Measurements from ENCODE around the gene PDP2. TPM values are rescaled to one million over a fixed set of nuclear protein-coding genes. Genes with fewer than 3 reads are reported as not detected.

PDP2 gene
- total and polyA plus RNA-seq, 10 of the 15 experiments (the other 5 are each of a cell fraction or from before 2014, with no cell fraction given): 1.9 to 31.1 (median 6.2) TPM

DNA sequence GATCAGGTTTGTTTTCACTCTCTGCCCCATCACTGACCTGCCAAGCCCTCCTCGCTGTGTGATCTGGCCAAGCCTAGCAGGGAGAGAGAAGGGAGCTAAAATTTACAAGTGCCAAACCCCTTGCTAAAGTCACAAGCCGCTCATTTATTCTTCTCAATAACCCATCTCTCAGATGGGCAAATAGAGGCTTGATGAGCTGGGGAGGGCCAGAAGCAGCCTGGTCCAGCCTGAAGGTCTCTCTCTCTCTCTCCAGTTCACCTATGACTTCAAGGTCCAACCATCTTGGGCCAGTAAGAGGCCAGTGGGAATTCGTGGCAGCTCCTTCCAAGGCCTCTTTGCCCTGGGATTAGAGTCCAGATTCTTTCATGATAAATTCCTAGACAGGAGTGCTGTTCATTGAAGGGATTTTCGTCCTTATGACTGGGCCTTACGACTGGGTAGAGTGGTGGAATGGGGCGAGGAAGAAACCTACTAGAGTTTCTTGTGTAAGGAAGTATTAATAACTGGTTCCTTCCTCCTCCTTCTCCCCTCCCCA is 32.7 kb upstream of the PDP2 start:
- intact Hi-C loops (cut with micrococcal nuclease; ENCODE audit: unreplicated experiment): no loop called here
- no peak for FAIRE-seq
- no TSS peak for BruUV-seq (replicated peaks)

DNA sequence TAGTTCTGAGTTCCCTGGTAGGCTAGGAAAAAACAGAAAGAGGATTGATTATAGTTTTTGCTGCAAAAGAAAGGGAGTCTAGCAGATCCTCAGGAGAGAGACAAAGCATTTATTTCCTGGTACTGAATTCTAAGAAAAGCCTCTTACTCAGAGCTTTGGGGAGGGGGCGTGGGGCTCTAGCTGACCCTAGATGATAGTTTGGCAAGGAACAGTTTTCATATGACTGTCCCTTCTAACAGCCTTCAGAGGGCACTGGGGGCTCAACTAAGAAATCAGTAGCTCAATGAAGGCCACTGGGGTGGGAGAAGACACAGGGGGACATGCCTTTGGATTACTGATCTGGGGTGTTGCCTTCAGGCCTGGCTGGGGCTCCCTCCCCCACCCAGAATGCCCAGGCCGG is 32.1 kb upstream of the PDP2 start:
- no peak for TF ChIP-seq MTA3 (IDR thresholded peaks at IDR 0.05; ENCODE audit: borderline replicate concordance, low read length)
- TF ChIP-seq MYC (IDR thresholded peaks at IDR 0.05; ENCODE audit: insufficient read depth, insufficient read length, insufficient replicate concordance, low read length, severe bottlenecking): no peak
- TF ChIP-seq STAT1 (conservative IDR thresholded peaks at IDR 0.05): no peak
- no peak for TF ChIP-seq WRNIP1 (IDR thresholded peaks at IDR 0.05; ENCODE audit: borderline replicate concordance, low read depth, low read length)
- TF ChIP-seq STAT3 (IDR thresholded peaks at IDR 0.05; ENCODE audit: low read depth, low read length): no peak
- no peak for TF ChIP-seq ZBTB33 (IDR thresholded peaks at IDR 0.05)
- TF ChIP-seq IRF4 (IDR thresholded peaks at IDR 0.05; ENCODE audit: low read depth, low read length): no peak
- TF ChIP-seq, protein P1, sequence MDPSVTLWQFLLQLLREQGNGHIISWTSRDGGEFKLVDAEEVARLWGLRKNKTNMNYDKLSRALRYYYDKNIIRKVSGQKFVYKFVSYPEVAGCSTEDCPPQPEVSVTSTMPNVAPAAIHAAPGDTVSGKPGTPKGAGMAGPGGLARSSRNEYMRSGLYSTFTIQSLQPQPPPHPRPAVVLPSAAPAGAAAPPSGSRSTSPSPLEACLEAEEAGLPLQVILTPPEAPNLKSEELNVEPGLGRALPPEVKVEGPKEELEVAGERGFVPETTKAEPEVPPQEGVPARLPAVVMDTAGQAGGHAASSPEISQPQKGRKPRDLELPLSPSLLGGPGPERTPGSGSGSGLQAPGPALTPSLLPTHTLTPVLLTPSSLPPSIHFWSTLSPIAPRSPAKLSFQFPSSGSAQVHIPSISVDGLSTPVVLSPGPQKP (IDR thresholded peaks at IDR 0.05; ENCODE audit: low read depth, low read length): no peak
- no peak for TF ChIP-seq BACH1 (IDR thresholded peaks at IDR 0.05; ENCODE audit: borderline replicate concordance)
- peaks cover 4 to 10% of the 10 kb centered on the region in 2 experiments; a peak in 3 of 4 replicates for H3K27me3 ChIP-seq (replicated peaks in 1 of 2; ENCODE audit: control insufficient read depth in 2 of 2, insufficient read depth in 2 of 2, low read length in 1 of 2)
- intact Hi-C loops (cut with micrococcal nuclease; ENCODE audit: unreplicated experiment) (no loop called here), in situ Hi-C loops (cut with MboI) (no loop called here)
- POLR2A ChIA-PET: interaction anchor here (0.6 kb wide), 1 partner anchor 101 kb away, joined by 7 read pairs; no protein-coding TSS in a partner anchor
- SMC1A ChIA-PET (ENCODE audit: uncharacterized antibody, unreplicated experiment): interaction anchor here (1.1 kb wide), 1 partner anchor 12 kb away, joined by 5 read pairs; no protein-coding TSS in a partner anchor
- FAIRE-seq: no peak
- no peak for DNase-seq (ENCODE audit: low read depth, low spot score)
- H2AFZ ChIP-seq (ENCODE audit: control insufficient read depth, low read depth, low read length): no peak overlapping the region
- no peaks in the 10 kb centered on the region for H4K20me1 ChIP-seq (ENCODE audit: control insufficient read depth, insufficient read depth)
- RAD21 ChIA-PET (ENCODE audit: unreplicated experiment): no interaction called here
- CTCF ChIA-PET: interaction anchor here (1.0 to 10.4 kb wide), 4 partner anchors 9 to 108 kb away, joined by 3 to 73 read pairs (median 22); partner anchors contain the start of gene NAE1
- H3K4me1 ChIP-seq (ENCODE audit: control insufficient read depth, insufficient read depth, low read length): peaks cover 5% of the 10 kb centered on the region; the same call in 1 of the 2 replicates
- H3K36me3 ChIP-seq (ENCODE audit: control insufficient read depth in 2 of 2, insufficient read depth in 2 of 2, low read length in 1 of 2): no peaks in the 10 kb centered on the region
- no peaks in the 10 kb centered on the region for H3K79me2 ChIP-seq (ENCODE audit: control insufficient read depth, insufficient read depth, low read length)
- H3K9ac ChIP-seq (ENCODE audit: control insufficient read depth, insufficient read depth, low read length): no peak overlapping the region
- WGBS (ENCODE audit: insufficient coverage, insufficient replicate concordance, low lambda C conversion rate, missing lambda C conversion rate): 19% methylated on average over 2 of the region's 2 CpGs
- no peak overlapping the region for H3K4me2 ChIP-seq (ENCODE audit: control insufficient read depth, insufficient read depth)
- no peak for ATAC-seq
- no peak overlapping the region for H3K4me3 ChIP-seq
- no peak overlapping the region for H3K27ac ChIP-seq (ENCODE audit: control insufficient read depth, insufficient read depth)
- H3K9me3 ChIP-seq (replicated peaks; ENCODE audit: control insufficient read depth, insufficient read depth, low read length): no peaks in the 10 kb centered on the region
- no TSS peak for BruUV-seq (replicated peaks)

More for the DNA sequence above, 32.7 kb upstream of the PDP2 start:
- H3K27ac ChIP-seq (ENCODE audit: control insufficient read depth, insufficient read depth): no peak overlapping the region
- no peaks in the 10 kb centered on the region for H3K9me3 ChIP-seq (replicated peaks; ENCODE audit: control insufficient read depth, insufficient read depth, low read length)
- H3K4me1 ChIP-seq (ENCODE audit: control insufficient read depth, insufficient read depth, low read length): peaks cover 5% of the 10 kb centered on the region; the same call in 1 of the 2 replicates
- 15% methylated on average over 6 of the region's 6 CpGs for WGBS (ENCODE audit: insufficient coverage, insufficient replicate concordance, low lambda C conversion rate, missing lambda C conversion rate)
- in situ Hi-C loops (cut with MboI): no loop called here
- H3K4me3 ChIP-seq: no peak overlapping the region
- no peak for DNase-seq (ENCODE audit: low read depth, low spot score)
- no peak overlapping the region for H3K9ac ChIP-seq (ENCODE audit: control insufficient read depth, insufficient read depth, low read length)
- POLR2A ChIA-PET: no interaction called here
- CTCF ChIA-PET: interaction anchor here (1.0 to 10.4 kb wide), 7 partner anchors 9 to 107 kb away, joined by 3 to 73 read pairs (median 4); partner anchors contain the start of gene NAE1
- H2AFZ ChIP-seq (ENCODE audit: control insufficient read depth, low read depth, low read length): no peak overlapping the region
- no peaks in the 10 kb centered on the region for H4K20me1 ChIP-seq (ENCODE audit: control insufficient read depth, insufficient read depth)
- RAD21 ChIA-PET (ENCODE audit: unreplicated experiment): no interaction called here
- no peak overlapping the region for H3K4me2 ChIP-seq (ENCODE audit: control insufficient read depth, insufficient read depth)
- no peaks in the 10 kb centered on the region for H3K79me2 ChIP-seq (ENCODE audit: control insufficient read depth, insufficient read depth, low read length)
- peaks cover 4 to 10% of the 10 kb centered on the region in 2 experiments; a peak in 3 of 4 replicates for H3K27me3 ChIP-seq (replicated peaks in 1 of 2; ENCODE audit: control insufficient read depth in 2 of 2, insufficient read depth in 2 of 2, low read length in 1 of 2)
- SMC1A ChIA-PET (ENCODE audit: uncharacterized antibody, unreplicated experiment): no interaction called here
- ATAC-seq: no peak
- TF ChIP-seq DPF2 (IDR thresholded peaks at IDR 0.05) (no peak), MYC (IDR thresholded peaks at IDR 0.05; ENCODE audit: insufficient read depth, insufficient read length, insufficient replicate concordance, low read length, severe bottlenecking) (no peak), JUNB (IDR thresholded peaks at IDR 0.05) (no peak)
- H3K36me3 ChIP-seq (ENCODE audit: control insufficient read depth in 2 of 2, insufficient read depth in 2 of 2, low read length in 1 of 2): no peaks in the 10 kb centered on the region

Measured in GM12878 (cell line).